Renal cortical epithelial cell (primary cell): ENCODE results near the gene GINS1. TPM values are rescaled to one million over a fixed set of nuclear protein-coding genes. Genes with fewer than 3 reads are reported as not detected.
"Not testable (repeated sequence)": the region's sequence is repeated elsewhere in the genome, so short reads cannot be mapped to it uniquely, and the experiment has no call there.

Experiments used
- DNase-seq: peaks from one replicate; pipeline ENCODE4 v3.0.0-alpha.2; 2011; ENCODE audit warnings: low read depth
- total RNA-seq: library from RNA; depleted of rRNA; stranded (reverse); fragments of >200 nt; gene quantifications from 2 replicates; pipeline ENCODE4 v1.2.3, GENCODE V29; 2014

Gene GINS1
- total RNA-seq, 1 donor from 2014 or later, result 6.1 TPM

GRCh38 chr20:25389858-25390537, 17.5 kb upstream of the GINS1 start:
- no peak for DNase-seq

GRCh38 chr20:25390538-25391528, 16.6 kb upstream of the GINS1 start, which contains the start of gene ABHD12:
TSS of gene ABHD12 (minus strand) at chr20:25390835. CDS start at chr20:25390703, 132 bp downstream.
- peak; percentile 80 for DNase-seq

GRCh38 chr20:25394276-25394675, 13.2 kb upstream of the GINS1 start:
- DNase-seq, result no peak

GRCh38 chr20:25394996-25395395, 12.5 kb upstream of the GINS1 start:
- DNase-seq, result peak; percentile 52

GRCh38 chr20:25397096-25397495, 10.4 kb upstream of the GINS1 start:
- DNase-seq, result no peak

- DNase-seq, result peak; percentile 66
Observed at GRCh38 chr20:25397821-25398220, 9.7 kb upstream of the GINS1 start.

GRCh38 chr20:25398376-25399036, 9.0 kb upstream of the GINS1 start:
- no peak for DNase-seq

GRCh38 chr20:25399037-25399430, 8.4 kb upstream of the GINS1 start:
- DNase-seq, result peak; percentile 81

GRCh38 chr20:25400291-25400732, 7.2 kb upstream of the GINS1 start:
- not testable (repeated sequence) for DNase-seq

GRCh38 chr20:25402583-25402982, 4.9 kb upstream of the GINS1 start:
- no peak for DNase-seq

GRCh38 chr20:25408170-25408547, 686 bp downstream of the GINS1 start:
- DNase-seq, result no peak

GRCh38 chr20:25408890-25409289, 1.4 kb downstream of the GINS1 start:
- no peak for DNase-seq

- DNase-seq, result peak; percentile 83
Observed at GRCh38 chr20:25418776-25419175, 11.3 kb downstream of the GINS1 start.

GRCh38 chr20:25421102-25421501, 13.6 kb downstream of the GINS1 start:
- DNase-seq, result no peak

- DNase-seq, result no peak
Observed at GRCh38 chr20:25422032-25422431, 14.6 kb downstream of the GINS1 start.

- no peak for DNase-seq
Observed at GRCh38 chr20:25424536-25424935, 17.1 kb downstream of the GINS1 start.

GRCh38 chr20:25437153-25437581, 29.7 kb downstream of the GINS1 start:
- DNase-seq, result peak; percentile 33

GRCh38 chr20:25439328-25439727, 31.9 kb downstream of the GINS1 start:
- no peak for DNase-seq

- no peak for DNase-seq
Observed at GRCh38 chr20:25444556-25444955, 37.1 kb downstream of the GINS1 start.

- no peak for DNase-seq
Observed at GRCh38 chr20:25447671-25448070, 40.2 kb downstream of the GINS1 start.

- no peak for DNase-seq
Observed at GRCh38 chr20:25452333-25452732, 44.9 kb downstream of the GINS1 start.
